Retina (tissue), 1 donor: ENCODE measurements around the gene EIF4B.

Source experiments
- DNase-seq: peaks from one replicate; pipeline ENCODE4 v3.0.0-alpha.2; 2016

EIF4B gene

GRCh38 chr12:53071591-53072551 lies 65.6 kb downstream of the EIF4B start:
- DNase-seq = peak; percentile 14

DNA sequence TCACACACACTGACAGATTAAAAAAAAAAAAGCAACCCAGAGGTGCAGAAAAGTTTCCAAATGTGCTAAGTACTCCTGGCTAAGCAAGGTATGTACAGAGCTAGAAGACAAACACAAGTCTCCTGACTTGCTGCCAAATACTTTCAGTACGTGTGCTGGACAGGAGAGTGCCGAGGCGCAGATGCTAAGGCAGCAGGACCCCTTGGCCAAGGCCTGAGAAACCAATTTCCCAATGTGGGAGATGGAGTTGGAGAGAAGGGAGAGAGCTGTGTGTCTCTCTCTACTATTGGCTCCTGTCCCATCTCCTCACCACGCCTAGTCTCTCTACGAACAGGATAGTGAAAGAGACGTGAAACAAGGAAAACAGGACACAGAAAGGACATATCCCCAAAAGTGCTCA lies 67.6 kb downstream of the EIF4B start:
- no peak for DNase-seq

DNA sequence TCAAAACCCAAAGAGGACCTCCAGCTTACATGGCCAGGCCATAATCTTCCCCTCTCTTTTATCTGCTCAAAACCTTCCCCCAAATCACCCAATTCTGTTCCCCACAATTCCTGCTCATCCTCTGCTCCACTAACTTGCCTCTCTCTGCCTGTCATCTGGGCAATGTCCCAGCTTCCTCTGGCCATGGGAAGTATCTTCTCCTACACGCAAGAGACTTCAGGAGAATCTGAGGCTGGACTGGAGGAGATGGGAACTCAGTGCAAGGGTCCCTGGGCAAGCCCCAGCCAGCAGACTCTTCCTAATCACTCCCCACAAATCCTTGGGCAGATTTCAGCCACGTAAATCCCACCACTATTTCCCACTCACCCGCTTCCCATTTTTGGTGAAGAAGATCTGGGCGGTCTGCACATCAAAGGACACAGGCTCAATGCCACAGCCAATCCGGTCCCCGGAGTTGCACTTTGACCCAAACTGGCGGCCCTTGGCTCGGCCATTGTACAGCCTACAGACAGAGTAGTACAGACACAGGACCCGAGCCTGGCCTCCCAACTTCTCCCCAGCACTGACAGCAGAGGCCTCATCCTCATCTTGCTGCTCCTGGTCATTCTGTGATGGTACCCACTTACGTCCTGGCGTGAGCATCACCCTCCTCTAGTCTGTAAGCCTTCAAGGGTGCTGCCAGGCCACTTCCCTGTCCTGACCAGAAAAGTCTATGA lies 68.2 kb downstream of the EIF4B start:
- no peak for DNase-seq

GRCh38 chr12:53074999-53075370 lies 68.7 kb downstream of the EIF4B start:
- DNase-seq = no peak

DNA sequence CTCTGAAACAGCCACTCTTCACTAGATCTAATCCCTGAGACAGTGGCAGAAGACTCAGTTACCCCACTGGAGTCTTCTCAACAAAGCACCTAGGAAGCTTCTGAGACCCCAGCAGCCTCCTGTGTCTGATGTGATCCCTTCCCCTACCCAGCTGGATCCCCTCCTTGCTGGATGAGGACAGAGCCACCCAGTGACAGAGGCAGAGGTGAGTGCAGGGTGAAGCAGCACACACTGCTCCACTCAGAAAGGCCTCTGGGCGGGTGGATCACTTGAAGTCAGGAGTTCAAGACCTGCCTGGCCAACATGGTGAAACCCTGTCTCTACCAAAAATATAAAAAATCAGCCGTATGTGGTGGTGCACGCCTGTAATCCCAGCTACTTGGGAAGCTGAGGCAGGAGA lies 70.2 kb downstream of the EIF4B start:
- no peak for DNase-seq

DNA sequence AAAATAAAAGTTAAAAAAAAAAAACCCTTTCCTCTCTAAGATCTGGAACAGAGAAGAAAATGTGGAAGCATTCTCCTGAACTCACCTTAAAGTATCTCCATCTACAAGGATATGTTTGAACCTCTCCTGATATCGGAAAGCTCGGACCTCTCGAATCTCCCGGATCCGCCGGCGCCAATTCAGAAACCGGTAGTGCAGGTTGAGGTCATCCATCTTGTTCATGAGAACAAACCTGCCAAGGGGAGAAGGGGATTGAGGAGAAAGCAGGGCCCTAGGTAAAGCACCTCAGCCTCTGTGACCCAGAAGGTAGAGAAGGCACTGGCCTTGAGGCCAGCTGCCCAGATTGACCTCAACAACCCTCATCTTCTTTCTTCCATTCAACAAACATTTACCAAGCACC lies 70.8 kb downstream of the EIF4B start:
- no peak for DNase-seq

DNA sequence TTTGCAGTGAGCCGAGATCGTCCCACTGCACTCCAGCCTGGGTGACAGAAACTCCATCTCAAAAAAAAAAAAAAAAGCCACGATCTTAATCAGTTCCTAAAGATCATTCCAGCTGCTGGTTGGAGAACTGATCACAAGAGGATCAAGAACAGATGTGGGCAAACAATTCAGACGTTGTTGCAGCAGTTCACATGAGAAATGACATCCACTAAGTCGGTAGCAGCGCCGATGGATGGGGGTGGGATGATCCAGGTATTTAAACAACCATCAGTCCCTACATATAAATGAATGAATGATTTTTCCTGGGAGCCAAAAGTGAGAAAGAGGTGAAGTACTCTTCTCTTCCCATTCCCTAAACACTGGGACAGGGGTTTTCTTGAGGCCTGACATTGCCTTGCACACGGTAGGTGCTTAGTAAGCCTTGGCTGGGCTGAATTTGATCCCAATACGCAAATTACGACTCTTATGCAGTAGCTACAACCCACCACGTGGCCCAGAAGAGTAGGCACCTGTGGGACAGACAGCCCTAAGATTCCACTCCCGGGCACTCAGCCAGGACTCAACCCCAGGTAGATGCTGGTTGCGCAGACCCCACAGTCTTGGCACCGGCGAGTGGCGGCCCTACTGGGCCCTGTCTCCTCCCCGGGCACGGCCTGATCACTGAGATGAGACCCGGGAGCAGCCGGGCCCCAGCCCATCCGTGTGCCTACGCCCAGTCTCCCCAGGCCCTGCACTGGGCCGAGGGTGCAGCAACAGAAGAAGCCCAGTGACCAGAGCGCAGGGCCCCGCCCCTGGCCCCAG lies 72.4 kb downstream of the EIF4B start:
- DNase-seq = no peak

DNA sequence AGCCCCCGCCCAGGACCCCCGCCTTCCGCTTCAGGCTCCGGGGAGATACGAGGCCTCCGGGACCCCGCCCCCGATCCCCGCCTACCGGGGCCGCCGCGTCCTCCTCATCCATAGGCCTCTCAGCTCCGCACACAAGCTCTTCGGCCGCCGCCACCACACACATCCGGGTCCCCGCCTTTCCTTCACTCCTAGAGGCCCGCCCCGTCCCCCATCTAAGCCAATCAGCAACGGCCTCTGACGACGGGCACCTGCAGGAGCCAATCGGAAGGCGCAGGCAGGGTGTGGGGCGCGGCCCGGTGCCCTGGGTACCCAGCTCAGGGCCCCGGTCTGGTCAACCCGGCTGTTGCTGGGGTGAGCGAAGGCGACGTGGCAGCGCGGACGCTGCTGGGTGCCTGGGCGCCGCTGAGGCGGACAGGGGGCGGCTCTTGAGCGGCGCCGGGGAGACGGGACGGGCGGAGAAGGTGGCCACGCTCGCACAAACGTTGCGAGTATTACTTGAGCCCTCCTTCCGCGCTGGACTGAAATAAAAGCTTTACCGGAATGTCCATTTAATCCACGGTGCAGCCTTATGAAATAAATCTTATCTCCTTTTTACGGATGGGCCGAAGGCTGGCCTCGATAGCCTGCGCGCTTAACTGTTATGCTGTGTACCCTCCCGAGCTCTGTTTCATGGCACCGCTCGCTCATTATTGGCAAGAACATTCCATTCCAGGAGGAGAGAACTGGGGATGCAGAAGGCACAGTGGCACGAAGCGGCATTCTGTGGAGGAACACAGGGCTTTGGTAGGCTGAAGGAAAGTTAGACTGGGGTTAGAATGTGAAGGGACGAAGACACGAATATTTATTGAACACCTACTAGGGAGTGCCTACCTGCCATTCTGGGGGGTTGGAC lies 73.2 kb downstream of the EIF4B start, which contains the start of gene SPRYD3:
Gene SPRYD3, minus strand, starts transcription at position 165 of the 892 bp plus-strand sequence. Its CDS starts 57 bp downstream, at position 108.
- peak; percentile 99 for DNase-seq

- DNase-seq = no peak
Measured at GRCh38 chr12:53082637-53083175, 76.5 kb downstream of the EIF4B start.

DNA sequence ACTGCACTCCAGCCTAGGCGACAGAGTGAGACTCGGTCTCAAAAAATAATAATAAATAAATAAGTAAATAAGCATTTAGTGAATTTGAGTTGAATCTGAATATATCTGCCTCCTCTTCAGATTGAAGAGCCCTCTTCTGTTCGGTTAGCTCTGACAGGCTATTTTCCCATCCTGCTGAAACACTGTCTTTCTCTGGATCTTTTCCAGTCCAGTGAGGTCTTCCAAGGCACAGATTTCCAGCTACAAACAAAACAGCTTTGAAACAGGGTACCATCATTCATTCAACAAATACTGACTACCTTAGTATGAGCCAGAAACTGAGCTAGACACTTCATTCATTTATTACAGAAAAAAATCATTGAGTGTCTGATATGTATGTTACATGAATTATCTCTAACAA lies 80.1 kb downstream of the EIF4B start:
- no peak for DNase-seq

DNA sequence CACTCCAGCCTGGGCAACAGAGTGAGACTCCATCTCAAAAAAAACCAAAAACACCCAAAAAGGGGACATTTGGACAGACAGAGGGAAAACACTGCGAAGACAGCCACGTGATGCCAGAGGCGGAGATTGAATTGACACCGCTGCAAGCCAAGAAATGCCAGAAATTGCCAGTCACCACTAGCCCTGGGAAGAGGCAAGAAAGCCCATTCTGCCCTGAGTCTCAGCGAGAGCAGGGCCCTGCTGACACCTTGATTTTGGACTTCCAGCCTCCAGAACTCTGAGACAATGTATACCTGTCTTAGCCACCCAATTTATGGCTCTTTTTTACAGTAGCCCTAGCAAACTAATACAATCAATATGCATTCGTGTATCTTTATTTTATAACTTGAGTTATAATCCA lies 83.8 kb downstream of the EIF4B start:
- no peak for DNase-seq

GRCh38 chr12:53090554-53090953 lies 84.3 kb downstream of the EIF4B start:
- no peak for DNase-seq

DNA sequence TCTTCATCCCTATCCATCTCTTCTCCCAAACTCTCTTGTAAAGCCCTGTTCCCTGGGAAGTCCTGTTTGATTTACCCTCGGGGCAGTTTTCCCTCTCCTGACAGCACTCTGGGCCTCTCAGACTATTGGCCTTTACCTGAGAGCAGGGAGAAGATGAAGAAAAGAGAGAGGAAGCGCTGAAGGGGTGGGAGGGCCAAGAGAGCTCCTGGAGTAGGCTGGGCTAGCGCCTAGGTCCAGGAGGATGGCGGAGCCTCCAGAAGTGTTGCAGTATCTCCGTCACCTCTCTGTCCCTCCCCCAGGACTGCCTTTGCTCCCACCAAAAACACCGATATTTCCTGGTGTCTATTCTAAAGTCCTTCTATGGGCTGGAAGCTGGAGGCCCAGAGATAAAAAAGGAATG lies 85.5 kb downstream of the EIF4B start:
- no peak for DNase-seq
